22Rv1 (cell line): Measurements from ENCODE around the gene CNTNAP2.

Source experiments
- ZFX ChIP-seq: fragments of 450-650 bp; IDR thresholded peaks from 2 replicates; pipeline ENCODE4 v1.6.1; 2017; ENCODE audit warnings: antibody characterized with exemption, borderline replicate concordance
- TF ChIP-seq, protein P1 (sequence below): fragments of 450-650 bp; IDR thresholded peaks from 2 replicates; pipeline ENCODE4 v1.5.1; 2017; ENCODE audit warnings: mild to moderate bottlenecking

DNA sequence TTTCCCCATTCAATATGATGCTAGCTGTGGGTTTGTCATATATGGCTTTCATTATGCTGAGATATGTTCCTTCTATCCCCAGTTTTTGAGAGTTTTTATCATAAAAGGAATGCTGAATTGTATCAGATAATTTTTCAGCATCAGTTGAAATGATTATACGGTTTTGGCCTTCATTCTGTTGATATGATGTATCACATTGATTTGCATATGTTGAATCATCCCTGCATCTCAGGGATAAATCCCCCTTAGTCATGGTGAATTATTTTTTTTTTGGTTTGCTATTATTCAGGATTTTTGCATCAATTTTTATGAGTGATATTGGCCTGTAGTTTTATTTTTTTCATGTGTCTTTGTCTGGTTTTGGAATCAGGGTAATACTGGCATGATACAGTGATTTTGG lies 1321.6 kb downstream of the CNTNAP2 start:
- TF ChIP-seq, protein P1, sequence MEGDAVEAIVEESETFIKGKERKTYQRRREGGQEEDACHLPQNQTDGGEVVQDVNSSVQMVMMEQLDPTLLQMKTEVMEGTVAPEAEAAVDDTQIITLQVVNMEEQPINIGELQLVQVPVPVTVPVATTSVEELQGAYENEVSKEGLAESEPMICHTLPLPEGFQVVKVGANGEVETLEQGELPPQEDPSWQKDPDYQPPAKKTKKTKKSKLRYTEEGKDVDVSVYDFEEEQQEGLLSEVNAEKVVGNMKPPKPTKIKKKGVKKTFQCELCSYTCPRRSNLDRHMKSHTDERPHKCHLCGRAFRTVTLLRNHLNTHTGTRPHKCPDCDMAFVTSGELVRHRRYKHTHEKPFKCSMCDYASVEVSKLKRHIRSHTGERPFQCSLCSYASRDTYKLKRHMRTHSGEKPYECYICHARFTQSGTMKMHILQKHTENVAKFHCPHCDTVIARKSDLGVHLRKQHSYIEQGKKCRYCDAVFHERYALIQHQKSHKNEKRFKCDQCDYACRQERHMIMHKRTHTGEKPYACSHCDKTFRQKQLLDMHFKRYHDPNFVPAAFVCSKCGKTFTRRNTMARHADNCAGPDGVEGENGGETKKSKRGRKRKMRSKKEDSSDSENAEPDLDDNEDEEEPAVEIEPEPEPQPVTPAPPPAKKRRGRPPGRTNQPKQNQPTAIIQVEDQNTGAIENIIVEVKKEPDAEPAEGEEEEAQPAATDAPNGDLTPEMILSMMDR: no peak
- TF ChIP-seq ZFX: no peak
